GM12874 (cell line): Measurements from ENCODE around the gene MPRIP.

Experiments used
- CTCF ChIP-seq: IDR thresholded peaks from 2 replicates; pipeline ENCODE4 v1.5.1; 2011; ENCODE audit warnings: low read depth, mild to moderate bottlenecking, control low read depth, low read length, moderate library complexity; ENCODE audit not compliant: insufficient read depth

The MPRIP gene

GRCh38 chr17:17080781-17081180 is 38.5 kb downstream of the MPRIP start:
- no peak for TF ChIP-seq CTCF

- no peak for TF ChIP-seq CTCF
These were observed 39.2 kb downstream of the MPRIP start for GRCh38 chr17:17081304-17081940.

- TF ChIP-seq CTCF = no peak
These were observed 40.6 kb downstream of the MPRIP start for GRCh38 chr17:17082878-17083277.

- no peak for TF ChIP-seq CTCF
These were observed 42.1 kb downstream of the MPRIP start for GRCh38 chr17:17084317-17084835.

GRCh38 chr17:17084941-17085340 is 42.7 kb downstream of the MPRIP start:
- TF ChIP-seq CTCF = no peak

- TF ChIP-seq CTCF = no peak
These were observed 44.3 kb downstream of the MPRIP start for GRCh38 chr17:17086585-17086984.

GRCh38 chr17:17087424-17088015 is 45.3 kb downstream of the MPRIP start:
- TF ChIP-seq CTCF = no peak
